ENCODE data around the gene CALML5. TPM values are rescaled to one million over a fixed set of nuclear protein-coding genes. Genes with fewer than 3 reads are reported as not detected.

Gene CALML5
- total and polyA plus RNA-seq, 2 donors (not counting 1 experiment from before 2014, with no cell fraction given), result not detected

GRCh38 chr10:5531558-5532306, 32.4 kb upstream of the CALML5 start:
- H2AFZ ChIP-seq (ENCODE audit: low read length), result no peak overlapping the region
- no peak for DNase-seq (ENCODE audit: low read depth in 2 of 2)

DNA sequence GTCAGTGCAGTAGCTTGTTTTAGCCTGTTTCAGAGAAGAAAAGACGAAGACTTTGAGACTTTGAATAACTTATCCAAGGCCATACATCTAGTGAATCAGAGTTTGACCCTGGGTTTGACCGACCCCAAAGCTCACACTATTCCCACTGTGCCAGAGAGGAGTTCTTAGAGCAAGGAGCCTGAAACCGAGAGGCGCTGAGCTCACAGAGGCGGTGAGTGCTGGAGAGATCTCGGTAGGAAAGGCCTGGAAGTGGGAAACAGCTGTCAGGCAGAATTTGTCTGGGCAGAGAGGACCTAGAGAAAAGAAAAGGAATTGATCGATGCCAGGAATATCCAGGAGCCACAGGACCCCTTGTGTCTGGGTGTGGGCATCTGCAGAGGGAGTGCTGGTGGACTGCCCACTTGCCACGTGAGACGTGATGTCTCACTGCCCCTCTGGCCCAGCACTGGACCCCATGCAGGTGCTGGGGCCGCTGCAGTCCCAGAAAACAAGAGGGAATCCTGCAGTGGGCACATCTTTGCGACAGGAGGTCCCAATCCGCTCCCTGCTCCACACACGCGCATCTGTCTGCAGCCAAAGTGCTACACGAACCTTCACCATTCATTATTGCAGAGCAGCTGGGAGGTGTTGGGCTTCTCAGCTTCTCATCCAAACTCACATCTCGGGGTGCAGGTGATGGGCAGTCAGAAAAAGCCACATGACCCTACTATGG, 31.6 kb upstream of the CALML5 start:
- Histone ChIP-seq H3K9ac (ENCODE audit: insufficient read depth, low read length) (no peak overlapping the region), H3K4me3 (replicated peaks in 1 of 4; ENCODE audit: control extremely low read depth in 1 of 4, insufficient read depth in 1 of 4, low read depth in 3 of 4, low read length in 4 of 4) (no peak overlapping the region), H3K4me2 (ENCODE audit: extremely low read depth, insufficient read depth, low read length) (no peak overlapping the region), H3K9me3 (ENCODE audit: control insufficient read depth, insufficient read depth, low read depth, low read length) (no peaks in the 10 kb centered on the region), H2AFZ (ENCODE audit: low read length) (no peak overlapping the region), H3K27ac (ENCODE audit: insufficient read depth, low read length) (no peak overlapping the region), H4K20me1 (ENCODE audit: control insufficient read depth, extremely low read depth, insufficient read depth, low read length) (no peaks in the 10 kb centered on the region), H3K36me3 (ENCODE audit: control insufficient read depth, insufficient read depth, low read length) (no peaks in the 10 kb centered on the region), H3K27me3 (ENCODE audit: control insufficient read depth, insufficient read depth, low read length) (no peaks in the 10 kb centered on the region), H3K4me1 (ENCODE audit: control insufficient read depth, extremely low read depth, insufficient read depth, low read length) (no peaks in the 10 kb centered on the region), H3K79me2 (ENCODE audit: control insufficient read depth, insufficient read depth, low read length) (no peaks in the 10 kb centered on the region)
- no peak for DNase-seq (ENCODE audit: low read depth in 2 of 2)
- TF ChIP-seq EZH2 (IDR thresholded peaks at IDR 0.05; ENCODE audit: low read length, missing control alignments), result no peak
- TF ChIP-seq, protein P1, sequence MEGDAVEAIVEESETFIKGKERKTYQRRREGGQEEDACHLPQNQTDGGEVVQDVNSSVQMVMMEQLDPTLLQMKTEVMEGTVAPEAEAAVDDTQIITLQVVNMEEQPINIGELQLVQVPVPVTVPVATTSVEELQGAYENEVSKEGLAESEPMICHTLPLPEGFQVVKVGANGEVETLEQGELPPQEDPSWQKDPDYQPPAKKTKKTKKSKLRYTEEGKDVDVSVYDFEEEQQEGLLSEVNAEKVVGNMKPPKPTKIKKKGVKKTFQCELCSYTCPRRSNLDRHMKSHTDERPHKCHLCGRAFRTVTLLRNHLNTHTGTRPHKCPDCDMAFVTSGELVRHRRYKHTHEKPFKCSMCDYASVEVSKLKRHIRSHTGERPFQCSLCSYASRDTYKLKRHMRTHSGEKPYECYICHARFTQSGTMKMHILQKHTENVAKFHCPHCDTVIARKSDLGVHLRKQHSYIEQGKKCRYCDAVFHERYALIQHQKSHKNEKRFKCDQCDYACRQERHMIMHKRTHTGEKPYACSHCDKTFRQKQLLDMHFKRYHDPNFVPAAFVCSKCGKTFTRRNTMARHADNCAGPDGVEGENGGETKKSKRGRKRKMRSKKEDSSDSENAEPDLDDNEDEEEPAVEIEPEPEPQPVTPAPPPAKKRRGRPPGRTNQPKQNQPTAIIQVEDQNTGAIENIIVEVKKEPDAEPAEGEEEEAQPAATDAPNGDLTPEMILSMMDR (conservative IDR thresholded peaks at IDR 0.05 in 1 of 2, IDR thresholded peaks at IDR 0.05 in 1 of 2; ENCODE audit: low read depth in 1 of 2, low read length in 2 of 2), result no peak

More at GRCh38 chr10:5531558-5532306, 32.4 kb upstream of the CALML5 start:
- Histone ChIP-seq H3K36me3 (ENCODE audit: control insufficient read depth, insufficient read depth, low read length) (no peaks in the 10 kb centered on the region), H3K9ac (ENCODE audit: insufficient read depth, low read length) (no peak overlapping the region), H3K4me2 (ENCODE audit: extremely low read depth, insufficient read depth, low read length) (no peak overlapping the region), H3K27me3 (ENCODE audit: control insufficient read depth, insufficient read depth, low read length) (no peaks in the 10 kb centered on the region), H4K20me1 (ENCODE audit: control insufficient read depth, extremely low read depth, insufficient read depth, low read length) (no peaks in the 10 kb centered on the region), H3K4me1 (ENCODE audit: control insufficient read depth, extremely low read depth, insufficient read depth, low read length) (no peaks in the 10 kb centered on the region), H3K27ac (ENCODE audit: insufficient read depth, low read length) (no peak overlapping the region), H3K79me2 (ENCODE audit: control insufficient read depth, insufficient read depth, low read length) (no peaks in the 10 kb centered on the region), H3K9me3 (ENCODE audit: control insufficient read depth, insufficient read depth, low read depth, low read length) (no peaks in the 10 kb centered on the region), H3K4me3 (replicated peaks in 1 of 4; ENCODE audit: control extremely low read depth in 1 of 4, insufficient read depth in 1 of 4, low read depth in 3 of 4, low read length in 4 of 4) (no peak overlapping the region)
- TF ChIP-seq EZH2 (IDR thresholded peaks at IDR 0.05; ENCODE audit: low read length, missing control alignments), result no peak
- TF ChIP-seq, protein P1 (conservative IDR thresholded peaks at IDR 0.05 in 1 of 2, IDR thresholded peaks at IDR 0.05 in 1 of 2; ENCODE audit: low read depth in 1 of 2, low read length in 2 of 2), result no peak

- no peak overlapping the region for H3K4me3 ChIP-seq (replicated peaks in 1 of 4; ENCODE audit: control extremely low read depth in 1 of 4, insufficient read depth in 1 of 4, low read depth in 3 of 4, low read length in 4 of 4)
- no peaks in the 10 kb centered on the region for H3K79me2 ChIP-seq (ENCODE audit: control insufficient read depth, insufficient read depth, low read length)
- DNase-seq (ENCODE audit: low read depth in 2 of 2), result no peak
- H3K27ac ChIP-seq (ENCODE audit: insufficient read depth, low read length), result no peak overlapping the region
- TF ChIP-seq EZH2 (IDR thresholded peaks at IDR 0.05; ENCODE audit: low read length, missing control alignments), result no peak
- TF ChIP-seq, protein P1 (conservative IDR thresholded peaks at IDR 0.05 in 1 of 2, IDR thresholded peaks at IDR 0.05 in 1 of 2; ENCODE audit: low read depth in 1 of 2, low read length in 2 of 2), result no peak
- H4K20me1 ChIP-seq (ENCODE audit: control insufficient read depth, extremely low read depth, insufficient read depth, low read length), result no peaks in the 10 kb centered on the region
- no peaks in the 10 kb centered on the region for H3K9me3 ChIP-seq (ENCODE audit: control insufficient read depth, insufficient read depth, low read depth, low read length)
- no peaks in the 10 kb centered on the region for H3K27me3 ChIP-seq (ENCODE audit: control insufficient read depth, insufficient read depth, low read length)
- no peak overlapping the region for H2AFZ ChIP-seq (ENCODE audit: low read length)
- no peak overlapping the region for H3K4me2 ChIP-seq (ENCODE audit: extremely low read depth, insufficient read depth, low read length)
- no peaks in the 10 kb centered on the region for H3K36me3 ChIP-seq (ENCODE audit: control insufficient read depth, insufficient read depth, low read length)
- H3K9ac ChIP-seq (ENCODE audit: insufficient read depth, low read length), result no peak overlapping the region
- H3K4me1 ChIP-seq (ENCODE audit: control insufficient read depth, extremely low read depth, insufficient read depth, low read length), result no peaks in the 10 kb centered on the region
These were observed 31.0 kb upstream of the CALML5 start for GRCh38 chr10:5530412-5530806.
